ENCODE results near the gene SERPINA3. TPM values are rescaled to one million over a fixed set of nuclear protein-coding genes. Genes with fewer than 3 reads are reported as not detected.

The SERPINA3 gene
- total RNA-seq, 1 donor from 2014 or later, result 2.7 TPM

GRCh38 chr14:94663538-94663937, 51.3 kb downstream of the SERPINA3 start:
- TF ChIP-seq CTCF (conservative IDR thresholded peaks at IDR 0.05; ENCODE audit: low read depth, low read length), result no peak
- DNase-seq (ENCODE audit: low read depth), result no peak
- H3K4me3 ChIP-seq (ENCODE audit: low read depth, low read length), result no peak overlapping the region

GRCh38 chr14:94663965-94664704, 51.9 kb downstream of the SERPINA3 start:
- no peak overlapping the region for H3K4me3 ChIP-seq (ENCODE audit: low read depth, low read length)
- no peak for TF ChIP-seq CTCF (conservative IDR thresholded peaks at IDR 0.05; ENCODE audit: low read depth, low read length)
- DNase-seq (ENCODE audit: low read depth), result no peak

GRCh38 chr14:94665121-94665520, 52.9 kb downstream of the SERPINA3 start:
- no peak for TF ChIP-seq CTCF (conservative IDR thresholded peaks at IDR 0.05; ENCODE audit: low read depth, low read length)
- no peak overlapping the region for H3K4me3 ChIP-seq (ENCODE audit: low read depth, low read length)
- DNase-seq (ENCODE audit: low read depth), result no peak

- TF ChIP-seq CTCF (conservative IDR thresholded peaks at IDR 0.05; ENCODE audit: low read depth, low read length), result no peak
- DNase-seq (ENCODE audit: low read depth), result no peak
- no peak overlapping the region for H3K4me3 ChIP-seq (ENCODE audit: low read depth, low read length)
These were observed 53.4 kb downstream of the SERPINA3 start for GRCh38 chr14:94665544-94665943.

- H3K4me3 ChIP-seq (ENCODE audit: low read depth, low read length), result no peak overlapping the region
- no peak for DNase-seq (ENCODE audit: low read depth)
- TF ChIP-seq CTCF (conservative IDR thresholded peaks at IDR 0.05; ENCODE audit: low read depth, low read length), result no peak
These were observed 58.6 kb downstream of the SERPINA3 start for GRCh38 chr14:94670692-94671285.

- H3K4me3 ChIP-seq (ENCODE audit: low read depth, low read length), result no peak overlapping the region
- no peak for DNase-seq (ENCODE audit: low read depth)
- TF ChIP-seq CTCF (conservative IDR thresholded peaks at IDR 0.05; ENCODE audit: low read depth, low read length), result peak; percentile 39
These were observed 59.8 kb downstream of the SERPINA3 start for GRCh38 chr14:94671870-94672444.
